Fibroblast of the aortic adventitia (primary cell): ENCODE data around the gene NME7. TPM values are rescaled to one million over a fixed set of nuclear protein-coding genes. Genes with fewer than 3 reads are reported as not detected.

Experiments used
- DNase-seq: peaks from one replicate; pipeline ENCODE4 v3.0.0-alpha.2; 2010; ENCODE audit warnings: low read depth
- H3K4me3 ChIP-seq: 2 replicates; pipeline ENCODE4 v1.5.1; 2011; ENCODE audit warnings: low read depth, mild to moderate bottlenecking, control low read depth, low read length, moderate library complexity
- CTCF ChIP-seq: IDR thresholded peaks from 2 replicates; pipeline ENCODE4 v1.5.1; 2011; ENCODE audit warnings: mild to moderate bottlenecking, low read length, control low read depth, inconsistent platforms; ENCODE audit not compliant: insufficient read depth
- total RNA-seq: library from RNA; depleted of rRNA; stranded (reverse); fragments of >200 nt; gene quantifications from 2 replicates; pipeline ENCODE4 v1.2.3, GENCODE V29; 2012; ENCODE audit warnings: low replicate concordance

The NME7 gene
- total RNA-seq, 1 donor, result 36.0 TPM

DNA sequence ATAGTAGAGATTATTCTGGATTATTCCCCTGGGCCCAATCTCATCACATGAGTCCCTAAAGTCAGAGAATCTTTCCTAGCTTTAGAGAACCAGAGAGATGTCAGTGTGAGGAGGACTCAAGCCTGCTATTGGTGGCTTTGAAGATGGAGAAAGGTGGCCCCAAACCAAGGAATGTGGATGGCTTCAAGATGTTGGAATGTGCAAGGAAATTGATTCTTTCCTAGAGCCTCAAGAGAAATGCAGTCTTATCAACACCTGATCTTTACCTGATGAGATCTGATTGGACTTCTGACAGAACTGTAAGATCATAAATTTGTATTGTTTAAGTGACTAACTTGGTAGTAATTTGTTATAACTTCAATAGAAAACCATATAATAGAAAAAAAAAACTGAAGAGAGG lies 51.0 kb downstream of the NME7 start:
- DNase-seq, result no peak
- H3K4me3 ChIP-seq, result no peak overlapping the region
- no peak for TF ChIP-seq CTCF

GRCh38 chr1:169312084-169312954 lies 55.3 kb downstream of the NME7 start:
- TF ChIP-seq CTCF, result no peak
- peak; percentile 90 for DNase-seq
- H3K4me3 ChIP-seq, result no peak overlapping the region

- TF ChIP-seq CTCF, result no peak
Observed at GRCh38 chr1:169309178-169310166, 58.1 kb downstream of the NME7 start.

GRCh38 chr1:169308313-169309039 lies 59.1 kb downstream of the NME7 start:
- no peak for TF ChIP-seq CTCF
- DNase-seq, result no peak
- no peak overlapping the region for H3K4me3 ChIP-seq

More at GRCh38 chr1:169309178-169310166, 58.1 kb downstream of the NME7 start:
- H3K4me3 ChIP-seq, result no peak overlapping the region
- no peak for DNase-seq

DNA sequence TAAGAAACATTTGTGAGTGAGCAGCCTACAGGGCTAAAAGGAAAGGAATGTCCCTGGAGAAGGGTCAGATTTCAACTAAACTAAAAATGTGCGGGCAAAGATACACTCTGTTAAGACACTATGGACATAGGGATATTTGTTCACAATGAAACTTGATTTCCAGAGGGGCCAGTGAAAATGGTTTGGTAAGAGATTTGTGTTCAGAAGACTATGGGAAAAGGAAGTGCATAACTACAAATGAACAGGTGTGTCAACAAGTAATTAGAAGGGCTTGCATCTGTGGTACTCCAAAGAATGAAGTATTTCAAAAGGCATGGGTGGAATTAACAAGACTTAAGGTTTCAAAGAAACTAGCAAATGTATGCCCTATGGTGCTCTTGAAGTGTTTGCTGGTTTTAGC lies 60.4 kb downstream of the NME7 start:
- no peak for TF ChIP-seq CTCF

DNA sequence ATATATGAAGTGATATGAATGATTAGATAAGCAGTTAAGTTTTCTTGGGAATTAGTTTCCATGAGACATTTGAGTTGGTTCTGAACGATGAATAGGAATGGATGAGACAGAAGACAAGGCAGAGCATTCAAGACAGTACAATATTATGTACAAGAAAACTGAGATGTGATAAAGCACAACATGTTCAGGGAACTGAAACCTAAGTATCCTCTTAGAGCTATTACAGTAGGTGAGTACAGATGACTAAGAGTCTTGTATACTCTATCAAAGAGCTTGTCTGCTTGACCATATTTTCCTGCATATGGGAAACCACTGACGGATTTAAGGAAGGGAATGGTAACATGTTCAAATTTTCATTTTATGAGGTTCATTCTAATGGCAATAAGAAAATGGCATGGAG lies 61.6 kb downstream of the NME7 start:
- no peak for TF ChIP-seq CTCF
- no peak for DNase-seq
- no peak overlapping the region for H3K4me3 ChIP-seq

More for the DNA sequence above, 60.4 kb downstream of the NME7 start:
- no peak overlapping the region for H3K4me3 ChIP-seq
- DNase-seq, result no peak
